Measurements from ENCODE around the gene SIGLEC6. TPM values are rescaled to one million over a fixed set of nuclear protein-coding genes. Genes with fewer than 3 reads are reported as not detected.

The SIGLEC6 gene
- polyA plus RNA-seq, 3 donors, result 0.04 TPM; not detected in 2

GRCh38 chr19:51567583-51567982, 36.1 kb upstream of the SIGLEC6 start:
- intact Hi-C loops (cut with micrococcal nuclease), result no loop called here
- peaks cover 7 to 14% (median 13%) of the 10 kb centered on the region in 3 donors for H3K27me3 Mint-ChIP-seq (ENCODE audit: low read depth in 3 of 3)
- H3K27ac Mint-ChIP-seq, result no peak overlapping the region
- H3K9me3 Mint-ChIP-seq, result peaks cover 0 to 3% (median 0%) of the 10 kb centered on the region in 7 donors
- peaks cover 15% of the 10 kb centered on the region for H3K79me2 ChIP-seq (ENCODE audit: insufficient read depth, low read length)
- no peaks in the 10 kb centered on the region for H3K27me3 ChIP-seq (ENCODE audit: control insufficient read depth in 2 of 2, insufficient read depth in 2 of 2, low read length in 2 of 2)
- H3K36me3 Mint-ChIP-seq, result no peaks in the 10 kb centered on the region
- TF ChIP-seq CTCF (IDR thresholded peaks at IDR 0.05), result no peak
- peaks cover 41% of the 10 kb centered on the region for H3K4me1 Mint-ChIP-seq
- peaks cover 35 to 42% of the 10 kb centered on the region in 2 donors for H3K4me1 ChIP-seq (ENCODE audit: control insufficient read depth in 1 of 2, insufficient read depth in 2 of 2, low read length in 2 of 2)
- no peaks in the 10 kb centered on the region for H3K9me3 ChIP-seq (replicated peaks in 1 of 2; ENCODE audit: control insufficient read depth in 1 of 2, insufficient read depth in 1 of 2, low read length in 2 of 2)
- H3K4me3 ChIP-seq (replicated peaks in 1 of 3; ENCODE audit: low read depth in 2 of 3, low read length in 3 of 3), result no peak overlapping the region
- H3K27ac ChIP-seq (ENCODE audit: low read depth in 1 of 2, low read length in 2 of 2), result no peak overlapping the region
- no peaks in the 10 kb centered on the region for H4K20me1 ChIP-seq (ENCODE audit: insufficient read depth, low read length)
- no peak overlapping the region for H3K4me3 Mint-ChIP-seq
- H3K9ac ChIP-seq (ENCODE audit: insufficient read depth, low read length, poor library complexity, severe bottlenecking), result no peak overlapping the region
- H3K4me2 ChIP-seq (replicated peaks; ENCODE audit: extremely low read depth, low read length, poor library complexity, severe bottlenecking), result no peak overlapping the region
- 100% methylated on average over 2 of the region's 4 CpGs for WGBS (ENCODE audit: insufficient coverage)
- H3K36me3 ChIP-seq (replicated peaks in 1 of 2; ENCODE audit: control insufficient read depth in 1 of 2, insufficient read depth in 2 of 2, low read length in 2 of 2), result no peaks in the 10 kb centered on the region
- H2AFZ ChIP-seq (ENCODE audit: insufficient read depth, low read depth, low read length, poor library complexity, severe bottlenecking), result no peak overlapping the region
- DNase-seq, result no peak

- Mint-ChIP-seq H3K36me3 (no peaks in the 10 kb centered on the region), H3K9me3 (peaks cover 0 to 3% (median 0%) of the 10 kb centered on the region in 7 donors), H3K27ac (no peak overlapping the region), H3K4me1 (peaks cover 35% of the 10 kb centered on the region), H3K27me3 (ENCODE audit: low read depth in 3 of 3) (peaks cover 7 to 14% (median 13%) of the 10 kb centered on the region in 3 donors), H3K4me3 (no peak overlapping the region)
- no peaks in the 10 kb centered on the region for H3K27me3 ChIP-seq (ENCODE audit: control insufficient read depth in 2 of 2, insufficient read depth in 2 of 2, low read length in 2 of 2)
- DNase-seq, result no peak
- TF ChIP-seq CTCF (IDR thresholded peaks at IDR 0.05), result no peak
- H3K79me2 ChIP-seq (ENCODE audit: insufficient read depth, low read length), result peaks cover 5% of the 10 kb centered on the region
- H4K20me1 ChIP-seq (ENCODE audit: insufficient read depth, low read length), result no peaks in the 10 kb centered on the region
- H3K36me3 ChIP-seq (replicated peaks in 1 of 2; ENCODE audit: control insufficient read depth in 1 of 2, insufficient read depth in 2 of 2, low read length in 2 of 2), result no peaks in the 10 kb centered on the region
- whole genome bisulfite sequencing (ENCODE audit: insufficient coverage), result 80% methylated on average over 2 of the region's 8 CpGs
- H3K9me3 ChIP-seq (replicated peaks in 1 of 2; ENCODE audit: control insufficient read depth in 1 of 2, insufficient read depth in 1 of 2, low read length in 2 of 2), result no peaks in the 10 kb centered on the region
- no peak overlapping the region for H3K9ac ChIP-seq (ENCODE audit: insufficient read depth, low read length, poor library complexity, severe bottlenecking)
- H2AFZ ChIP-seq (ENCODE audit: insufficient read depth, low read depth, low read length, poor library complexity, severe bottlenecking), result no peak overlapping the region
- intact Hi-C loops (cut with micrococcal nuclease), result no loop called here
- no peak overlapping the region for H3K4me2 ChIP-seq (replicated peaks; ENCODE audit: extremely low read depth, low read length, poor library complexity, severe bottlenecking)
- peaks cover 31 to 36% of the 10 kb centered on the region in 2 donors for H3K4me1 ChIP-seq (ENCODE audit: control insufficient read depth in 1 of 2, insufficient read depth in 2 of 2, low read length in 2 of 2)
- no peak overlapping the region for H3K27ac ChIP-seq (ENCODE audit: low read depth in 1 of 2, low read length in 2 of 2)
- H3K4me3 ChIP-seq (replicated peaks in 1 of 3; ENCODE audit: low read depth in 2 of 3, low read length in 3 of 3), result no peak overlapping the region
Measured at GRCh38 chr19:51566489-51567100, 35.1 kb upstream of the SIGLEC6 start.
